Stomach smooth muscle (tissue), 2 donors: ENCODE results near the gene FAM237A.

ENCODE experiments used
- H3K27ac ChIP-seq: one replicate; pipeline ENCODE4 v1.7.0; 2013; ENCODE audit warnings: mild to moderate bottlenecking, low read length, inconsistent platforms
- H3K27me3 ChIP-seq, 2 donors: one replicate each; pipeline ENCODE4 v1.7.0; 2013; ENCODE audit warnings: low read length in 2 of 2; ENCODE audit not compliant: insufficient read depth in 2 of 2, control insufficient read depth in 1 of 2
- H3K36me3 ChIP-seq, 2 donors: one replicate each; pipeline ENCODE4 v1.7.0; 2013; ENCODE audit warnings: low read length in 2 of 2; ENCODE audit not compliant: control insufficient read depth in 2 of 2, insufficient read depth in 2 of 2
- H3K4me1 ChIP-seq: one replicate; pipeline ENCODE4 v1.7.0; 2013; ENCODE audit warnings: low read length; ENCODE audit not compliant: control insufficient read depth, insufficient read depth
- H3K4me3 ChIP-seq, 2 donors: one replicate each; pipeline ENCODE4 v1.7.0; 2013; ENCODE audit warnings: low read length in 2 of 2
- H3K9ac ChIP-seq, 2 donors: one replicate each; pipeline ENCODE4 v1.7.0; 2013; ENCODE audit warnings: low read length in 2 of 2, mild to moderate bottlenecking in 1 of 2
- H3K9me3 ChIP-seq, 2 donors: one replicate each; pipeline ENCODE4 v1.7.0; 2013; ENCODE audit warnings: low read length in 2 of 2; ENCODE audit not compliant: control insufficient read depth in 2 of 2
- donor health status: healthy.
- donor health status: Pancreatic carcinoma.

Gene FAM237A

DNA sequence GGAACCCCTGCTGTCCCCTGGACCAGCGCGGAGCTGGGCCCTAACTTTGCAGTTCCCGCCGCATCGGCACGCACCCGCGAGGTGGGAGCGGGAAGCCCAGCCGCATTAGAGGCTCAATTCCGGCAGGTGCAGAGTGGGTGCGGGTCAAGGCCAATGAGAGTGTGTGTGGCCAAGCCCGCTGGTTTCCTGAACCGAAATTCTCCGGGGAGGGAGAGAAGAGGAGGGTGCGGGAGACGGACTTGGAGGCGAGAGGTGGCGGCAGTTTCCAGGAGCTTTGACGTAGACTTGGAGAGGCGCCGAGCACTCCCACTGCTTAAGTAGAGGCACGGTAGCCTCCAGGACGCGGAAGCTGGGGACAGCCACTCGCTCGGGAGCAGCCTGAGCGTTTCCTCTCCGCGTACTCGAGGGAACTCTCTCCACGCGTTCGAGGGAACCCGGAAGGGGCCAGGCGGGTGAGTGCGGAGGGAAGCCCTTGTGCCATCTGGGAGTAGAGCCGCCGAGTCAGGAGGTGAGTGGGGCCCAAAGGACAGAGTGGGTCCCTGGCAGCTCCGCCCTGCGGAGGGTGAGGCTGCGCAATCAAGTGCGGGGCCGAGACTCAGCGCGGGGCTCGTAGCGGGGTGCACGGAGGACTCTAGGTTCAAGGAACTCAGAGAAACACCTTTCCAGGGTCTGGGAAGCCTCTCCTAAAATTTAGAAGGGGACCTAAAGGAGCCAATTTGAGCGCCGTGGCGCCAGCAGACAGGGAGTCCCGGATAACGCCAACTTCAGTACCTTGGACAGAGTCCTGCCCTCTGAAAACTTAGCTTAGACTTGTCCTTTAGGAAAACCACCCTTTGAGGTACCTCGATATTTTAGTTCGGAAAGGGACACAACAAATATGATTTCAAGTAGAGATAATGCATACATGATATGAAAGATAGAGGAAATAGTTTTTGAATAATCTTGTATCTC is at the start of gene FAM237A:
Gene FAM237A (plus strand): TSS at position 413 of the 951 bp plus-strand sequence. CDS start 1,750 bp downstream, outside the sequence.
- Histone ChIP-seq H3K9me3 (peaks cover 0 to 2% of the 10 kb centered on the region in 2 donors), H3K36me3 (no peaks in the 10 kb centered on the region), H3K4me3 (no peak within 1 kb of the TSS)

GRCh38 chr2:206597717-206598218 is 44.5 kb upstream of the FAM237A start:
- no peaks in the 10 kb centered on the region for H3K27me3 ChIP-seq
- H3K9me3 ChIP-seq, result no peaks in the 10 kb centered on the region
- no peak overlapping the region for H3K4me3 ChIP-seq
- no peak overlapping the region for H3K27ac ChIP-seq
- no peaks in the 10 kb centered on the region for H3K36me3 ChIP-seq
- H3K4me1 ChIP-seq, result no peaks in the 10 kb centered on the region
- no peak overlapping the region for H3K9ac ChIP-seq

More for the DNA sequence above, at the start of gene FAM237A:
- Histone ChIP-seq H3K9ac (no peak within 1 kb of the TSS), H3K4me1 (no peaks in the 10 kb centered on the region), H3K27me3 (peaks cover 15 to 19% of the 10 kb centered on the region in 2 donors), H3K27ac (no peak within 1 kb of the TSS)

DNA sequence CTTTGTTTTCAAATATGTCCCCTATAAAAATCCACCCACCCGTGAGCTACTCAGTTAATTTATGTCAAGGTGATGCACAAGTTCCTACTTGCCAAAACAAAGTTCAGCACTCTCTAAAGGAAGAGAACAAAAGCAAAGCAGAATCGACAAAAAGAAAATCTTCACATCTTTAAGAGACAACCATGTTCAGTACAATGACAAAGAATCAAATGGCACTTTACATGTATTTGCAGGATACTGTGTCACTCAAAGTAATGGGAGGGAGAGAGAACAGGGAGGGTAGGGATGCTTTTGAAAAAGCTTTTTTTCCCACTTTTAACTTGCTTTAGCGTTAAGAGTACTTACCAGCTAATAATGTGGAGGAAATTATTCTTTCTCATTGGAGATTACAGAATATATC is 39.0 kb upstream of the FAM237A start:
- no peak overlapping the region for H3K9ac ChIP-seq
- no peaks in the 10 kb centered on the region for H3K4me1 ChIP-seq
- H3K27me3 ChIP-seq, result no peaks in the 10 kb centered on the region

GRCh38 chr2:206610451-206610850 is 31.8 kb upstream of the FAM237A start:
- H3K9me3 ChIP-seq, result no peaks in the 10 kb centered on the region
- no peak overlapping the region for H3K9ac ChIP-seq
- H3K36me3 ChIP-seq, result no peaks in the 10 kb centered on the region
- H3K4me3 ChIP-seq, result no peak overlapping the region
- no peak overlapping the region for H3K27ac ChIP-seq
- H3K27me3 ChIP-seq, result no peaks in the 10 kb centered on the region
- H3K4me1 ChIP-seq, result no peaks in the 10 kb centered on the region

More for the DNA sequence above, 39.0 kb upstream of the FAM237A start:
- no peaks in the 10 kb centered on the region for H3K9me3 ChIP-seq
- no peaks in the 10 kb centered on the region for H3K36me3 ChIP-seq
- no peak overlapping the region for H3K4me3 ChIP-seq
- no peak overlapping the region for H3K27ac ChIP-seq

DNA sequence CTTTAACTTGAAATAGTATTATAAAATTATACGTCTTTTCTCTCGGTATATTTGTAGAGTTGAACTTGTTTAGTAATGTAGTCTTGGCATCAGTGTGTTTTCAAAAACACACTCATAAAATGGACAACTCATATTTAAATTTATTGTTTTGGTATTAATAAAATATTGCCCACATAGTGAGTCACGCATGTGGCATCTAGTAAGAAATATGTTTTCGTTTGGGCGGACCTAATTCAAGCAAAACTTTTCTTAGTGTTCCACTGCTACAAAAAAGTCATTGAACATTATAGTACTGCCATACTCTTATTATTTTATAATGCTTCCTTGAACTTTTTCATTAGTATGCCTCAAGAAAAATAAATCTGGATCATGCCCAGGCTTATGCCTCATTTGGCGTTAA is 31.1 kb upstream of the FAM237A start:
- Histone ChIP-seq H3K4me3 (no peak overlapping the region), H3K9ac (no peak overlapping the region), H3K36me3 (no peaks in the 10 kb centered on the region), H3K27me3 (no peaks in the 10 kb centered on the region), H3K4me1 (no peaks in the 10 kb centered on the region), H3K27ac (no peak overlapping the region), H3K9me3 (no peaks in the 10 kb centered on the region)

DNA sequence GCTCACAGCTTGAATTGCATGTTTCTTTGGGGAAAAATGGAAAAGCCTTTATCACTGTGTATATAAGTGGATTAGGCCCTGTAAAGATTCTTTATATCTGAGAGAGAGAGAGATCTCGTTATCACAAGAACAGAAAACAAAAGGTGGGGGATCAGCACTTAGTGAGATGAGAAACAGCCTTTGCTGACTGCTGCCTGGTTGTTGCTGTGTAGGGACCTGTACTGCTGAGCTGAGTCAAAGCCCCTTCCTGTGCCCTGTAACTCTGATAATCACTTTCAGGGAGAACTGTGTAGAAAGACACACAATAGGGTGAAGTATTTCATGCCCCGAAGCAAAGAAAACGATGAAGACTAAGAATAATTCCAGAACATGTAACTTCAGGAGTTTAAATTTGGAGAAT is 30.6 kb upstream of the FAM237A start:
- Histone ChIP-seq H3K36me3 (no peaks in the 10 kb centered on the region), H3K27ac (no peak overlapping the region), H3K9me3 (no peaks in the 10 kb centered on the region), H3K4me1 (no peaks in the 10 kb centered on the region), H3K27me3 (no peaks in the 10 kb centered on the region), H3K4me3 (no peak overlapping the region), H3K9ac (no peak overlapping the region)

DNA sequence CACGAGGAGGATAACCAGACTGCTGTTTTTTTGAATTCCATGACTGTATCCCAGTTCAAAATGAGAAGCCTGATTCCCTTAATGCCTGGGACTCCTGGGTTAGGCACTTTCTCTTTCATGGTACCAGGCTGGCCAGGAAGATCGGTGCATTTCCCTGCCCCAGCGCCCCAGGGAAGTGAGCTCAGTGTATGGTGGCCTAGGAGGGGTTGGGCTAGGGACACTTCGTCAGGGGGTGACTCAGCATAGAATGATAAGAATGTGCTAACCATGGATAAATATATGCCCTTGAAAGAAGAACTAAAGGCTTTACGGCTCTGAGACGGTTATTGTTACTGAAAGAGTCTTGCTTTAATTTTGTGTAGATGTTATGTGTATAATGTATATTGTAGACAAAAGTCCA is 27.5 kb upstream of the FAM237A start:
- H3K27ac ChIP-seq, result no peak overlapping the region
- no peak overlapping the region for H3K4me3 ChIP-seq
- no peaks in the 10 kb centered on the region for H3K9me3 ChIP-seq
- H3K27me3 ChIP-seq, result no peaks in the 10 kb centered on the region
- no peaks in the 10 kb centered on the region for H3K36me3 ChIP-seq
- H3K9ac ChIP-seq, result no peak overlapping the region
- H3K4me1 ChIP-seq, result no peaks in the 10 kb centered on the region

GRCh38 chr2:206615417-206616089 is 26.7 kb upstream of the FAM237A start:
- Histone ChIP-seq H3K36me3 (no peaks in the 10 kb centered on the region), H3K9ac (no peak overlapping the region), H3K9me3 (no peaks in the 10 kb centered on the region), H3K4me1 (no peaks in the 10 kb centered on the region), H3K27me3 (no peaks in the 10 kb centered on the region), H3K4me3 (no peak overlapping the region), H3K27ac (no peak overlapping the region)

DNA sequence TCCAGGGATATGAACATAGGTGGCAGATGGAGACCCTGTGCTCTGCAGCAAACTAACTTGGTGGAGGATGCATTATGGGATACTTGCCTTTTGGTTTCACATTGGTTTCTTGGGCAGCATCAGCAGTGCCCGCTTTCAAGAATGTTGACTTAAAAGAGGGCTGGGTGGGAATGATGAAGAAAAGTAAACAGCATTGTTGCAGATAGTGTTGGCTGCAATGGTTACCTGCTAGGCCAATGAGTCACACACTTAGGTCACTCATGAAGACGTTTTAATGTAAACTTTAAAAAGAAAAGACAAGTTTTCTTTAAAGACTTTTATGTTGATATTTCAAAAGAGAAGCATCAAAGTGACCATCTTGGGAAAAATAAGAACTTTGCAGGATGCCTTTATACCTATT is 26.1 kb upstream of the FAM237A start:
- no peak overlapping the region for H3K27ac ChIP-seq
- no peaks in the 10 kb centered on the region for H3K4me1 ChIP-seq
- H3K4me3 ChIP-seq, result no peak overlapping the region
- no peaks in the 10 kb centered on the region for H3K9me3 ChIP-seq
- H3K36me3 ChIP-seq, result no peaks in the 10 kb centered on the region
- no peak overlapping the region for H3K9ac ChIP-seq
- no peaks in the 10 kb centered on the region for H3K27me3 ChIP-seq

DNA sequence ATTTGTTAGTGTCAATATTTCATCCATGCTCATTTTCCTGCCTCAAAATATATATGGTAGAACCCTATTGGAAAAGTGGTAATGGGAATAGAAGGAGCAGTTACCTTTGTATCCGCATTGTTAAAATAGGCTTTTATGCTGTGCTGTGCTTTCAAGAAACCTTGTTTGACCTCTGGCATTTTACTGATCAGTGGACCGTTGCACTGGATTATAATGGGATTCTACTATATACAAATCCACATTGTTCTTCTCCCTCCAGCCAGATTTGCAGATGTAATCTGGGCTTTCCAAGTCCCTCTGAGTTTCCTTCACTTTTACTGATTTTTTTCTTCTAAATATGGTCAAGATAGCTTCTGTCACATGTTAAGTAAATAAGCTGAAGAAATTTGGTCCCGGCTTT is 23.3 kb upstream of the FAM237A start:
- no peaks in the 10 kb centered on the region for H3K36me3 ChIP-seq
- no peak overlapping the region for H3K9ac ChIP-seq
- no peaks in the 10 kb centered on the region for H3K4me1 ChIP-seq
- no peak overlapping the region for H3K4me3 ChIP-seq
- no peak overlapping the region for H3K27ac ChIP-seq
- no peaks in the 10 kb centered on the region for H3K27me3 ChIP-seq
- no peaks in the 10 kb centered on the region for H3K9me3 ChIP-seq
